ENCODE measurements around the gene CHCHD1. TPM values are rescaled to one million over a fixed set of nuclear protein-coding genes. Genes with fewer than 3 reads are reported as not detected.
"Not testable (repeated sequence)": the region's sequence is repeated elsewhere in the genome, so short reads cannot be mapped to it uniquely, and the experiment has no call there.

CHCHD1 gene
- polyA plus RNA-seq, 1 donor: 30.5 TPM

GRCh38 chr10:73791871-73792400 lies 10.1 kb downstream of the CHCHD1 start:
- DNase-seq (ENCODE audit: low read depth): no peak

- no peak for DNase-seq (ENCODE audit: low read depth)
Measured at GRCh38 chr10:73793456-73793855, 11.6 kb downstream of the CHCHD1 start.

- not testable (repeated sequence) for DNase-seq (ENCODE audit: low read depth)
Measured at GRCh38 chr10:73795491-73795890, 13.6 kb downstream of the CHCHD1 start.

- DNase-seq (ENCODE audit: low read depth): not testable (repeated sequence)
Measured at GRCh38 chr10:73796035-73796434, 14.2 kb downstream of the CHCHD1 start.

GRCh38 chr10:73796766-73797165 lies 14.9 kb downstream of the CHCHD1 start:
- DNase-seq (ENCODE audit: low read depth): no peak

GRCh38 chr10:73797324-73798025 lies 15.6 kb downstream of the CHCHD1 start:
- no peak for DNase-seq (ENCODE audit: low read depth)

GRCh38 chr10:73798087-73798486 lies 16.2 kb downstream of the CHCHD1 start:
- DNase-seq (ENCODE audit: low read depth): no peak

GRCh38 chr10:73798927-73799560 lies 17.2 kb downstream of the CHCHD1 start:
- no peak for DNase-seq (ENCODE audit: low read depth)

GRCh38 chr10:73799899-73800559 lies 18.2 kb downstream of the CHCHD1 start:
- no peak for DNase-seq (ENCODE audit: low read depth)

GRCh38 chr10:73800560-73801252 lies 18.9 kb downstream of the CHCHD1 start:
- DNase-seq (ENCODE audit: low read depth): no peak

GRCh38 chr10:73801253-73801590 lies 19.4 kb downstream of the CHCHD1 start:
- DNase-seq (ENCODE audit: low read depth): no peak

GRCh38 chr10:73802276-73802991 lies 20.6 kb downstream of the CHCHD1 start:
- DNase-seq (ENCODE audit: low read depth): no peak

- no peak for DNase-seq (ENCODE audit: low read depth)
Measured at GRCh38 chr10:73803680-73804286, 21.9 kb downstream of the CHCHD1 start.

- no peak for DNase-seq (ENCODE audit: low read depth)
Measured at GRCh38 chr10:73806176-73806950, 24.5 kb downstream of the CHCHD1 start.

GRCh38 chr10:73807471-73807870 lies 25.6 kb downstream of the CHCHD1 start:
- DNase-seq (ENCODE audit: low read depth): no peak

- no peak for DNase-seq (ENCODE audit: low read depth)
Measured at GRCh38 chr10:73808021-73808815, 26.4 kb downstream of the CHCHD1 start.

- DNase-seq (ENCODE audit: low read depth): no peak
Measured at GRCh38 chr10:73809061-73809818, 27.4 kb downstream of the CHCHD1 start.

- no peak for DNase-seq (ENCODE audit: low read depth)
Measured at GRCh38 chr10:73810358-73810734, 28.5 kb downstream of the CHCHD1 start.

Measured in forelimb muscle (tissue), 1 donor.